IPS-15b (cell line): ENCODE results near the gene KRTAP12-2.

Source experiments
- H3K27me3 ChIP-seq: one replicate; pipeline ENCODE4 v1.6.1; 2013; ENCODE audit warnings: low read length; ENCODE audit not compliant: control insufficient read depth, insufficient read depth
- H3K36me3 ChIP-seq: one replicate; pipeline ENCODE4 v1.6.1; 2013; ENCODE audit warnings: low read length; ENCODE audit not compliant: control insufficient read depth, insufficient read depth
- H3K4me1 ChIP-seq: one replicate; pipeline ENCODE4 v1.6.1; 2013; ENCODE audit warnings: mild to moderate bottlenecking, low read length; ENCODE audit not compliant: control insufficient read depth, insufficient read depth
- H3K4me3 ChIP-seq: one replicate; pipeline ENCODE4 v1.5.1; 2013; ENCODE audit warnings: low read depth, low read length
- H3K9ac ChIP-seq: one replicate; pipeline ENCODE4 v1.6.1; 2013; ENCODE audit warnings: low read depth, mild to moderate bottlenecking, low read length
- H3K9me3 ChIP-seq: one replicate; pipeline ENCODE4 v1.6.1; 2013; ENCODE audit warnings: mild to moderate bottlenecking, low read length; ENCODE audit not compliant: control insufficient read depth, insufficient read depth

KRTAP12-2 gene

DNA sequence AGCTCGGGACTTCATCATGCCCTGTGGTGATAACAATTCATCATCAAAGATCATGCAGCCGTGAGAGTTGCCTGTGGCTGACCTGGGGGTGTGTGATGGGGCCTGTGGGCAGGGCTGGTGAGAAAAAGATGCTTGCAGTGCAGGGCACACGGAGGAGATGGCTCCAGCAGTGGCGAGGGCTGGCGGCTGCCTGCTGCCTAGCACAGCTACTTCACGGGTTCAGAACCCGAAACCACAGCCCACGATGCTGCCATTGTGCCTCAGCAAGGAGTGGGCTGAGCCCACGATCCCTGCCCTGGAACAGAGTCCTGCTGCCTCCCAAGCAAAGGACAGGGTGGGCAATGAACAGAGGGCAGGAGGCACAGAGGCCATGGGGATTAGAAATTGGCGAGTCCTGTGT is 40.5 kb downstream of the KRTAP12-2 start:
- H3K4me3 ChIP-seq: no peak overlapping the region
- H3K4me1 ChIP-seq: no peaks in the 10 kb centered on the region
- H3K9me3 ChIP-seq: peaks cover 8% of the 10 kb centered on the region
- no peaks in the 10 kb centered on the region for H3K27me3 ChIP-seq
- H3K36me3 ChIP-seq: no peaks in the 10 kb centered on the region
- no peak overlapping the region for H3K9ac ChIP-seq

DNA sequence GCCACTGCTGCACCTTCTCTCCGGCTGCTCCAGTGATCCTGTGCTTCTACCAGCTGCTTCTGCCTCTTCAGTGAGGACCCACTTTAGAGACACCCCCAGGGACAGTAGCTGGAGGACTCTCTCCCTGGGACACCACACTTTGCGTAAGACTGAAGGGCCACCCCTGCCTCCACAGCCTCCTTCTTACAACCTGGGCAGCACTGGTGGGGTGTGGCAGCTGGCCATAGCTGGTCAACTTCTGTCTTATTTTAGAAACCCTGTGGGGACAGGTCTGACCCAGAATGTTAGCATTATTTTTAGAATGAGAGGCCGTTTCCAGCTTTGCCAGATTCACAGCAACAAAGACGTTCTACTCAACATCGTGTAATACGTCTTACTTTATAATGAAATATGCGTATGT is 41.0 kb downstream of the KRTAP12-2 start:
- H3K27me3 ChIP-seq: no peaks in the 10 kb centered on the region
- H3K4me3 ChIP-seq: no peak overlapping the region
- H3K36me3 ChIP-seq: no peaks in the 10 kb centered on the region
- no peaks in the 10 kb centered on the region for H3K4me1 ChIP-seq
- peaks cover 8% of the 10 kb centered on the region for H3K9me3 ChIP-seq
- no peak overlapping the region for H3K9ac ChIP-seq

DNA sequence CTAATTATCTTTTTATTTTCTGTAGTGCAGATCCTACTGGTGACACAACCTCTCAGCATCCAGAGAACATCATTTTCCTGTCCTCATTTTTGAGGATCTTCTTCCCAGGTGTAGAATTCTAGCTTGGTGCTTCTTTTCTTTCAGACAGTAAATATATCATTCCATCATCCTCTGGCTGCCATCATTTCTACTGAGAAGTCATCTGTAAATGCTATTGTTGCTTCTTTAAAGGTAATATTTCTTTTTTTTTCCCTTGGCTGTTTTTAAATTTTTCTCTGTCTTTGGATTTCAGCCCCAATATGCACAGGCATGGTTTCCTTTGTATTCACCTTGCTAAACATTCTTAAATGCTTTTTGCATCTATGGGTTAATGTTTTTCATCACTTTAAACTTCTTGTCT is 43.2 kb downstream of the KRTAP12-2 start:
- Histone ChIP-seq H3K9me3 (peaks cover 8% of the 10 kb centered on the region), H3K9ac (no peak overlapping the region), H3K36me3 (no peaks in the 10 kb centered on the region), H3K27me3 (no peaks in the 10 kb centered on the region), H3K4me3 (no peak overlapping the region), H3K4me1 (no peaks in the 10 kb centered on the region)

DNA sequence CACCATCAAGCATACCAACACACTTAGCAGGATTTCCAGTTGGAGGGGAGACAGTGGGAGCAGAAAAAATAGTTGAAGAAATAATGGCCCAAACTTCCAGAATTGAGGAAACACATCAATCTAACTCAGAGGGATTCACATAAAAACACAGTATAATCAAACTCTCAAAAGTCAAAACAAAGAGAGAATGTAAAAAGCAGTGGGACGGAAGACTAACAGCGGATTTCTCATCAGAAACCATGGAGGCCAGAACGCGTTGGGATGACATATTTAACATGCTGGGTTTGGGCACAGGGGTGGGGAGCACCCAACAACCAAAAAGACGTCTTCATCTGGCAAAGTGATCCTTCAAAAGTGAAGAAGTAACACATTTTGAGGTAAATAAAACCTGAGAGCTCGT is 46.8 kb downstream of the KRTAP12-2 start:
- Histone ChIP-seq H3K9me3 (peaks cover 8% of the 10 kb centered on the region), H3K4me1 (no peaks in the 10 kb centered on the region), H3K36me3 (no peaks in the 10 kb centered on the region), H3K27me3 (no peaks in the 10 kb centered on the region), H3K9ac (no peak overlapping the region), H3K4me3 (no peak overlapping the region)

DNA sequence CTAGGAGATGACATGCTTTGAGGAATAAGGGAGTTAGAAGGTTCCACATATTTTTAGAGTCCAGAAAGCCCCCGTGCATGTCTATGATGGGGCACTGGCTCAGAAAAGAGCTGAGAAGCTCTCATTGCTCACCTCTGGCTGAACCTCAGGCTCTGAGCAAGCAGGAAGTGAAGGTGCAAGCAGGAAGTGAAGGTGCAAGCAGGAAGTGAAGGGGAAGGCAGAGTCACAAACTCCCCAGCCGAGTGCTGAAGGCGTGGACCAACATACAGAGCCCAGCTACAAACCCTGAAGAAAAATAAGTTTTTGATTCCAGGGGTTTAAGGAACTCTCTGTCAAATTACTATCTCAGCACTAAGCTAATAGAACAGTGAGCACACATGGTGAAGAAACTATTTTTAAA is 47.8 kb downstream of the KRTAP12-2 start:
- no peaks in the 10 kb centered on the region for H3K27me3 ChIP-seq
- H3K4me3 ChIP-seq: no peak overlapping the region
- no peaks in the 10 kb centered on the region for H3K4me1 ChIP-seq
- H3K9ac ChIP-seq: no peak overlapping the region
- peaks cover 6% of the 10 kb centered on the region for H3K9me3 ChIP-seq
- H3K36me3 ChIP-seq: no peaks in the 10 kb centered on the region

DNA sequence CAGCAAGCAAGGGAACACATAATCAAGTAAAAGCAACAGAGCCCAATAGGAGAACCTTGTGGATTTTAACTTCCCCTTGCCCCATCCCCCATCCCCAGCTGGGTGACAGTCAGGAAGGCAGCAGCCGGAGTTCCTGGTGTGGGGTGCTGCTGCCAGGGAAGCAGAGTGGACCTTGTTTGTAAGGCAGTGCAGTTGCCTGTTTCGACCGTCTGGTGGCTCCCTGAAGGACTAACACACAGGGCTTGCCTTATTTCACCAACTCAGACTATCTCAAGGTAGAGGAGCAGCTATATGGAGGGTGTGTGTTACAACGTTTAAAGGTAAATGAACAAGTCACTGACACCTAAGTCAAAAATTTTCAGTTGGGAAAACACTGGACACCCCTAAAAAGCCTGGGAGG is 48.2 kb downstream of the KRTAP12-2 start:
- Histone ChIP-seq H3K4me1 (no peaks in the 10 kb centered on the region), H3K9ac (no peak overlapping the region), H3K36me3 (no peaks in the 10 kb centered on the region), H3K9me3 (peaks cover 3% of the 10 kb centered on the region), H3K27me3 (no peaks in the 10 kb centered on the region), H3K4me3 (no peak overlapping the region)

DNA sequence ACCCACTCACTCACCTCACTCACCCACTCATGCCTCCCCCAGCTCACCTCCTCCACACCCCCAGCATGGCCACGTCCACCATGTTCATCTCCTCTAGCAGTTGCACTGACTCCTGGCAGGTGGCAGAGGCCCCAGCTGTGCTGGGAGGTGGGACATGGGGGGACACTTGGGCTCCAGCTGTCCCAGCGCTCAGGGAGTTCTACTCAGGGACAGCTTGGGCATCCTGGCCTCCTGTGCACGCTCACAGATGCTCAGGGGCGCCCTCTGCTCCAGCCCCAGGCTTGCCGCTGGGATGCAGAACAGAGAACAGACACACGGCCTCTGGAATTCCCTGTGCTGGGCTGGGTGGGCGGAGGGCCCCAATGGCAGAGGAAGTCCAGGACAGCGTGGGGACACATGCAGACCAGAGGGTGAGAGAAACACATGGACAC is 49.6 kb downstream of the KRTAP12-2 start:
- no peak overlapping the region for H3K4me3 ChIP-seq

DNA sequence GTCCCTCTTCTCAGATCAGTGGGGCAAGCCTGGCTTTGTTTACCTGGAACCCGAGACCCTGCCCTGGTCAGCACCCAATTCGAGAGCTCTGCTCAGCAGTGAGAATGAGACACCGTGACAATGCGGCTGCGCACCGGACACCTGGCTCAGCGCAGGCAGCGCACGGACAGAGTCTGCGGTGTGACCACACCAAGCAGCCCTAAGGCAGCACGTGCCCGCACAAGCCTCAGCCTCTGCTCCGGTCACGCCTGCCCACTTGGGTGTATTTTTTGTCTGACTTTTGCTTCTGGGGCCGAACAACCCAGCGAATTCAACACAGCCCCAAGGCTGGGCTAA is 50.2 kb downstream of the KRTAP12-2 start:
- Histone ChIP-seq H3K4me3 (no peak overlapping the region), H3K9me3 (no peaks in the 10 kb centered on the region), H3K4me1 (no peaks in the 10 kb centered on the region), H3K9ac (no peak overlapping the region), H3K36me3 (no peaks in the 10 kb centered on the region), H3K27me3 (no peaks in the 10 kb centered on the region)

More for the DNA sequence above, 49.6 kb downstream of the KRTAP12-2 start:
- H3K9ac ChIP-seq: no peak overlapping the region
- H3K27me3 ChIP-seq: no peaks in the 10 kb centered on the region
- no peaks in the 10 kb centered on the region for H3K4me1 ChIP-seq
- no peaks in the 10 kb centered on the region for H3K9me3 ChIP-seq
- H3K36me3 ChIP-seq: no peaks in the 10 kb centered on the region
